Progenitor cell of endocrine pancreas (in vitro differentiated cells): ENCODE measurements around the gene MCTP2. TPM values are rescaled to one million over a fixed set of nuclear protein-coding genes. Genes with fewer than 3 reads are reported as not detected.

Experiments used
- DNase-seq: peaks from one replicate; pipeline ENCODE4 v3.0.0; 2021; ENCODE audit warnings: low spot score; ENCODE audit not compliant: unreplicated experiment
- H3K27ac Mint-ChIP-seq: 2 replicates; pipeline ENCODE4 v1.8.0; 2021; ENCODE audit warnings: mild to moderate bottlenecking, moderate library complexity, mixed read lengths
- H3K27me3 Mint-ChIP-seq: 2 replicates; pipeline ENCODE4 v1.8.0; 2021; ENCODE audit warnings: mixed read lengths
- H3K36me3 Mint-ChIP-seq: 2 replicates; pipeline ENCODE4 v1.8.0; 2022; ENCODE audit warnings: mixed read lengths; ENCODE audit not compliant: insufficient read depth
- H3K4me1 Mint-ChIP-seq: 2 replicates; pipeline ENCODE4 v1.8.0; 2021; ENCODE audit warnings: low read depth, mixed read lengths
- H3K4me3 Mint-ChIP-seq: 2 replicates; pipeline ENCODE4 v1.8.0; 2021; ENCODE audit warnings: low read depth, mild to moderate bottlenecking, moderate library complexity, mixed read lengths
- H3K9me3 Mint-ChIP-seq: 2 replicates; pipeline ENCODE4 v1.8.0; 2021; ENCODE audit warnings: low read depth, mixed read lengths
- total RNA-seq: library from RNA; stranded (reverse); gene quantifications from 2 replicates; pipeline ENCODE4 v1.2.1, GENCODE V29; 2021
- TF ChIP-seq, protein P1 (sequence below): fragments of 200-600 bp; sonication (generic); IDR thresholded peaks from one replicate; pipeline ENCODE4 v1.5.0; 2021; ENCODE audit warnings: antibody characterized with exemption, mild to moderate bottlenecking; ENCODE audit not compliant: unreplicated experiment

Gene MCTP2
- total RNA-seq, 1 donor from 2014 or later = 2.6 TPM

DNA sequence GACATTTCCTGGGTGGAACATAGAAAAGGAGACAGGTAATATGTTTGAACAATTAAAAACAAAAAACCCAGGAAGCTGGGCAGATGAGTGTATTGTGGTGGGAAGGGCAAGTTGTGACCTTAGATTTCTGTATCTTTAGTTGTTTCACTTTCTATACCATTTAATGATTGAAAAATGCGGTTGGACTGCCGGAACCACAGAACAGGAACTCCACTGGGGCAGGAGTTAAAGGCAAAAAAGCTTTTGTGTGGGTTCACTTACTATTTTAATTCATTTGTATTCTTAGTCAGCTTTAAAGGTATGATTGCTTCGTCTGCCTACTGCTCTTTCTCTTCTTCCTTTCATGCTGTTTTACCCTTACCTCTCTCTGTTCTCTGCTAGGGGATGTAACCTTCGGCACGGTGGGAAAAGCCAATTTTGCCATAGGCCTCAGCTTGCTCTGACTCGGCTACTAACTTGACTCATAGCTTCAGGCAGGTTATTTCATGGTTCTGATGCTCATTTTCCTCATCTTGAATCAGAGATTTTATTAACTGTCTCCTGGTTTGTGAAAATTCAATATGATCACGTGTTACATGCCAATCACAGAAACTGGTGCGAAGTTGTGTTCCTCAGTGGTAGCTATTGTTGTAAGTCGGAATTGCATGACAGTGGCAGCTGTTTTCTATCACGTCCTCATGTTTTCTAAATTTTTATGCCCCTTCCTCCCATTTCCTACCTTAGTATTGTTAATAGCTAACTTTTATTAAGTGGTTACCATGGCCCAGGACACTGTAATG is 1.6 kb upstream of the MCTP2 start:
- TF ChIP-seq, protein P1, sequence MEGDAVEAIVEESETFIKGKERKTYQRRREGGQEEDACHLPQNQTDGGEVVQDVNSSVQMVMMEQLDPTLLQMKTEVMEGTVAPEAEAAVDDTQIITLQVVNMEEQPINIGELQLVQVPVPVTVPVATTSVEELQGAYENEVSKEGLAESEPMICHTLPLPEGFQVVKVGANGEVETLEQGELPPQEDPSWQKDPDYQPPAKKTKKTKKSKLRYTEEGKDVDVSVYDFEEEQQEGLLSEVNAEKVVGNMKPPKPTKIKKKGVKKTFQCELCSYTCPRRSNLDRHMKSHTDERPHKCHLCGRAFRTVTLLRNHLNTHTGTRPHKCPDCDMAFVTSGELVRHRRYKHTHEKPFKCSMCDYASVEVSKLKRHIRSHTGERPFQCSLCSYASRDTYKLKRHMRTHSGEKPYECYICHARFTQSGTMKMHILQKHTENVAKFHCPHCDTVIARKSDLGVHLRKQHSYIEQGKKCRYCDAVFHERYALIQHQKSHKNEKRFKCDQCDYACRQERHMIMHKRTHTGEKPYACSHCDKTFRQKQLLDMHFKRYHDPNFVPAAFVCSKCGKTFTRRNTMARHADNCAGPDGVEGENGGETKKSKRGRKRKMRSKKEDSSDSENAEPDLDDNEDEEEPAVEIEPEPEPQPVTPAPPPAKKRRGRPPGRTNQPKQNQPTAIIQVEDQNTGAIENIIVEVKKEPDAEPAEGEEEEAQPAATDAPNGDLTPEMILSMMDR = no peak
- Mint-ChIP-seq H3K27ac (no peak overlapping the region), H3K4me3 (no peak overlapping the region), H3K9me3 (no peaks in the 10 kb centered on the region), H3K4me1 (peaks cover 7% of the 10 kb centered on the region), H3K27me3 (peaks cover 76% of the 10 kb centered on the region), H3K36me3 (no peaks in the 10 kb centered on the region)
- no peak for DNase-seq

DNA sequence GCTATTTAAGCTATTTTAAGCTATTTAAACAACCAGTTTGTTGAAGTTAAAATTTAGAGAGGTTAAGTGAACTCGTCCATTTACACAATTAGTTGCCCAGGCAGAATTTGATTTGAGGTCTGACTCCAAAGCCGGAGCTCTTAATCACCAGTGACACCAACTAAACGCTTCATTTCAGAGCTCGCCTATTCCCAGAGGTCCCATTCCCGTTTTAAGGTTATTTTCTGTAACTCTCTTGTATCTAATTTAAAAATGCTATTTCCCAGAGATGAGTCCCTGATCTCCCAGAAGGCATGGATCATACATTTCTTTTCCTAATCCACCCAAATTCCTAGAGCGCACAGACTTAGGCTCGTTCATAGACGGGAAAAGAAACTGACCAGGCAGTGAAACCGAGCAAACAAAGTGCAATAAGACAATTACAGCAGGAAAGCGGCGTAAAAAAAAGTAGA is 904 bp upstream of the MCTP2 start:
- Mint-ChIP-seq H3K9me3 (no peaks in the 10 kb centered on the region), H3K27ac (no peak overlapping the region), H3K36me3 (no peaks in the 10 kb centered on the region), H3K4me1 (peaks cover 7% of the 10 kb centered on the region), H3K27me3 (peaks cover 71% of the 10 kb centered on the region), H3K4me3 (peak overlapping the region; percentile 82)
- DNase-seq = no peak
- TF ChIP-seq, protein P1 = no peak

DNA sequence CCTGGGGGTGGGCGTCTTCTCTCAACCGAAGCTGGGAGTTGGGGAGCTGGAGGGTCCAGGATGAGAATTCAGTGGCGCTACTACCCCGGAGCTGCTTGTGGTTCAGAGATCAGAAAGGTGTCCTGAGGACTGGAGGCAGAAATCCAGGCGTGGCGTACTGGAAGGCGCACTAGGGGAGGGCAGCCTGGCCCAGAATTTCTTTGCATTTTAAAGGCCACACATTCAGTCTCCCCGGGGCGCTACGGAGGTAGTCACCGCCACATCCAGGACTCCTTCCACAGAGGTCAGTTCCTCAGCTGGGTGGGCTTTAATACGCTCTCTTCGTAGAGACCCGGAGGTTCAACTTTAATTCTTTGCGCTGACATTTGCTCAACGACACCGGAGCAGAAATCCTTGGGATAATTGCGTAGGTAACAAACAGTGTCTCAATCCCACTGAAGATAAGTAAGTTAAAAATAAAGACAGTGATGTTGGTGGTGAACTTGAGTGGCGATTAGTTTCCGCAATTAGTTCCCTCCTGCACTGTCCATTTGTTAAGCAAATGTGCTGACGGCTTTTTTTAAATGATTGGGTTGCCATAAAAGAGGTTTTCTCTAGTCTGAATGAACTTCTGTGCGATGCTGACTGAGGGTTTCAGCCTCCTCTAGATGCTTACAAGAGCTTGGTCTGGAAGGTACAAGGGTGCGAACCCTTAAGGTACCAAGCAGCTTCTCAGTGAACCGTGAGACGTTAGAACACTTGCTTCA is 535 bp downstream of the MCTP2 start:
- Mint-ChIP-seq H3K4me1 (peaks cover 7% of the 10 kb centered on the region), H3K27ac (no peak overlapping the region), H3K4me3 (peak overlapping the region; percentile 82), H3K27me3 (peaks cover 62% of the 10 kb centered on the region), H3K36me3 (no peaks in the 10 kb centered on the region), H3K9me3 (no peaks in the 10 kb centered on the region)
- TF ChIP-seq, protein P1 = no peak
- DNase-seq = no peak

DNA sequence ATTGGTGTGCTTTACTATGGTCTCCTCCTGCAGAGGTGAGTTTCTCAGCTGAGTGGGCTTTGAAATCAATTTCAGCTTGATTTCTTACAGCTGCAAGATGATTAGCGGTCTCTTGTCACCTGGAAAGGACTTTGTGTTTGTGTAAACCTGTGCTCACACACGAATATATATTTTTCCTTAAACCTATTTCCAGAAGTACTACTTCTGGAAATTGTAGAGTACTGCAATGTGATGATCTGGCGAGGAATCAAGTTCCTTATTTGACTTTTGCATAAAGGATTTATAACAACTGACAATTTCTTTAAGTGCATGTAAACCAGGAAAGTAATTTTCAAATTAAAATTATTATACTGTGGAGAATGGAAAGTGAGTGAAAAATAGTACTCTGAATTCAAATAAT is 2.1 kb downstream of the MCTP2 start:
- Mint-ChIP-seq H3K4me1 (peaks cover 7% of the 10 kb centered on the region), H3K27me3 (peaks cover 46% of the 10 kb centered on the region), H3K9me3 (no peaks in the 10 kb centered on the region), H3K4me3 (no peak overlapping the region), H3K27ac (no peak overlapping the region), H3K36me3 (no peaks in the 10 kb centered on the region)
- TF ChIP-seq, protein P1 = no peak
- no peak for DNase-seq

DNA sequence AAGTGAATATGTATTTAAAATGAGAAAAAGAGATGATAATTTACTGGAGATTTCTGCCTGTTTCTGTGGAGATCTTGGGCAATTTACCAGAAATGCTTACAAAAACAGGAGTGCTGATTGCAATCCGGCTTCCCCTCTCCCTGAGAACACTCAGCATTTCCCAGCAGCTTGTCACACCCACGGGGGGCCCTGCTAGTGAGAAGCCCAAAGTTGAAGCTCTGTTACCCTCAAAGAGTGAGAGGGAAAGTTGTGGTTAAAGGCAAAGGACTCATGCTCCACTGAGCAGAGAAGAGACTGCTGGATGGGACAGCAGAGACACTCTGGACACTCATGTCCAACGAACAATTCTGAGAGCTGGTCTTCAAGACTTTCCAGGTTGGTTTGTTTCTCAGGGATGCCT is 2.9 kb downstream of the MCTP2 start:
- no peak overlapping the region for H3K4me3 Mint-ChIP-seq
- TF ChIP-seq, protein P1 = no peak
- no peak overlapping the region for H3K27ac Mint-ChIP-seq
- no peaks in the 10 kb centered on the region for H3K36me3 Mint-ChIP-seq
- H3K9me3 Mint-ChIP-seq = no peaks in the 10 kb centered on the region
- no peak for DNase-seq
- peaks cover 8% of the 10 kb centered on the region for H3K4me1 Mint-ChIP-seq
- H3K27me3 Mint-ChIP-seq = peaks cover 38% of the 10 kb centered on the region
